A549 (cell line): ENCODE data around the gene CLEC20A. TPM values are rescaled to one million over a fixed set of nuclear protein-coding genes. Genes with fewer than 3 reads are reported as not detected.

Source experiments
- ATAC-seq, 2 experiments: fragments of 200-7000 bp in 1 of 2; fragments of >200 bp in 1 of 2; cut with Nextera tagmentation in 1 of 2; cut with Tn5 transposase in 1 of 2; 3 replicates each; pipeline versions ENCODE4 v1.8.0 to v1.9.1; 2018 to 2020; ENCODE audit warnings: mild to moderate bottlenecking in 1 of 2, moderate library complexity in 1 of 2
- CTCF ChIA-PET: fragments of 300-600 bp; sonication (Branson Sonifier 250); formaldehyde crosslinking; extraction: SDS; loops from one replicate; lab custom pipeline; 2021; ENCODE audit warnings: antibody characterized with exemption, inconsistent platforms; lab: Yijun Ruan, JAX
- POLR2A ChIA-PET: fragments of 350-600 bp; formaldehyde crosslinking; extraction: SDS; loops from one replicate; lab custom pipeline; 2021; ENCODE audit warnings: antibody characterized with exemption, inconsistent platforms; lab: Yijun Ruan, JAX
- DNase-seq, 2 experiments: peaks; one replicate each; pipeline versions ENCODE4 v3.0.0 to v3.0.0-alpha.2; 2011 to 2016; ENCODE audit warnings: low read depth in 1 of 2, low spot score in 1 of 2
- FAIRE-seq: peaks from 2 replicates; lab custom pipeline; 2011; peaks lifted over from hg19 to GRCh38; lab: Jason Lieb, UNC
- H3K27ac ChIP-seq, 2 experiments: fragments of >200 bp; sonication (Bioruptor Twin); formaldehyde crosslinking; 3 replicates each; pipeline ENCODE4 v1.5.1; 2016 to 2017
- H3K4me1 ChIP-seq: fragments of >200 bp; sonication (Bioruptor Twin); formaldehyde crosslinking; 3 replicates; pipeline ENCODE4 v1.6.1; 2016
- H3K4me2 ChIP-seq: fragments of >200 bp; sonication (Bioruptor Twin); formaldehyde crosslinking; 3 replicates; pipeline ENCODE4 v1.6.1; 2016
- H3K4me3 ChIP-seq: fragments of >200 bp; sonication (Bioruptor Twin); formaldehyde crosslinking; 3 replicates; pipeline ENCODE4 v1.5.1; 2016
- H3K9me3 ChIP-seq: fragments of >200 bp; sonication (Bioruptor Twin); formaldehyde crosslinking; 3 replicates; pipeline ENCODE4 v1.6.1; 2016
- ATOH8 ChIP-seq: fragments of 250-450 bp; sonication (Bioruptor Pico); IDR thresholded peaks from 2 replicates; pipeline ENCODE4 v1.5.0; 2020; ENCODE audit warnings: low read depth, mild to moderate bottlenecking, moderate library complexity
- ESRRA ChIP-seq: fragments of 150-350 bp; IDR thresholded peaks from 2 replicates; pipeline ENCODE4 v1.6.1; 2014; ENCODE audit warnings: mild to moderate bottlenecking, low read length, borderline replicate concordance
- HOXA7 ChIP-seq: fragments of 250-450 bp; sonication (Bioruptor Pico); IDR thresholded peaks from 2 replicates; pipeline ENCODE4 v1.5.0; 2020; ENCODE audit warnings: mild to moderate bottlenecking, moderate library complexity
- HOXB13 ChIP-seq: fragments of 250-450 bp; sonication (Bioruptor Pico); IDR thresholded peaks from 2 replicates; pipeline ENCODE4 v1.5.0; 2020; ENCODE audit warnings: low read depth, mild to moderate bottlenecking, moderate library complexity
- JUNB ChIP-seq: fragments of >200 bp; sonication (Bioruptor Twin); formaldehyde crosslinking; IDR thresholded peaks from 2 replicates; pipeline ENCODE4 v1.6.1; 2016
- KDM1A ChIP-seq: fragments of 200-600 bp; sonication (generic); IDR thresholded peaks from 2 replicates; pipeline ENCODE4 v1.6.1; 2016; ENCODE audit warnings: low read depth, mild to moderate bottlenecking
- KDM5A ChIP-seq: fragments of 200-600 bp; sonication (generic); IDR thresholded peaks from 2 replicates; pipeline ENCODE4 v1.6.1; 2016; ENCODE audit warnings: antibody characterized with exemption, mild to moderate bottlenecking
- MAFK ChIP-seq: fragments of 450-650 bp; IDR thresholded peaks from 2 replicates; pipeline ENCODE4 v1.6.1; 2014; ENCODE audit not compliant: partially characterized antibody
- MAX ChIP-seq: IDR thresholded peaks from 2 replicates; pipeline ENCODE4 v1.6.1; 2012
- PBX3 ChIP-seq: IDR thresholded peaks from 2 replicates; pipeline ENCODE4 v1.6.1; 2012
- PHF8 ChIP-seq: fragments of 200-600 bp; sonication (generic); IDR thresholded peaks from 2 replicates; pipeline ENCODE4 v1.6.1; 2016; ENCODE audit warnings: low read depth, mild to moderate bottlenecking, antibody characterized with exemption, moderate library complexity, borderline replicate concordance
- POLR2AphosphoS2 ChIP-seq: conservative IDR thresholded peaks from 2 replicates; pipeline ENCODE4 v1.6.1; 2012; ENCODE audit warnings: low read length, improper control_type of control experiment, inconsistent platforms
- USF2 ChIP-seq: fragments of 450-650 bp; IDR thresholded peaks from 2 replicates; pipeline ENCODE4 v1.6.1; 2014; ENCODE audit warnings: antibody characterized with exemption
- ZC3H11A ChIP-seq: fragments of 450-650 bp; IDR thresholded peaks from 2 replicates; pipeline ENCODE4 v1.6.1; 2014; ENCODE audit warnings: antibody characterized with exemption, mild to moderate bottlenecking
- WGBS: methylation state at CpG from one replicate; pipeline ENCODE4 v1.1.6; 2017; ENCODE audit errors: missing lambda C conversion rate; 5-methylcytosine and 5-hydroxymethylcytosine counted together
- polyA minus RNA-seq: library from RNA; depleted of rRNA, polyadenylated mRNA; stranded (reverse); fragments of >200 nt; gene quantifications from 2 replicates; pipeline ENCODE4 v1.2.3, GENCODE V29; 2011; rRNA and poly(A)+ RNA removed
- polyA plus RNA-seq, 4 experiments: library from polyadenylated mRNA; depleted of rRNA in 3 of 4; stranded (reverse); fragments of >200 nt; fragmentation: RNase III in 1 of 4; extraction: RNeasy Plus Mini Kit Qiagen cat#74134 plus additional on column Dnase treatment in 1 of 4; gene quantifications; 2 replicates in 3 of 4; 3 replicates in 1 of 4; pipeline ENCODE4 v1.2.3, GENCODE V29; 2011 to 2017

Gene CLEC20A
- not detected in 2 replicates for polyA plus RNA-seq (2011; rRNA removed)
- polyA plus RNA-seq (2012; cell fraction: cytosol; rRNA removed): not detected in 2 replicates
- not detected in 2 replicates for polyA plus RNA-seq (2012; cell fraction: nucleus; rRNA removed)
- polyA plus RNA-seq (2017; fragmentation: RNase III; extraction: RNeasy Plus Mini Kit Qiagen cat#74134 plus additional on column Dnase treatment): not detected in 3 replicates
- not detected in 2 replicates for polyA minus RNA-seq

GRCh38 chr1:178496410-178497135, at the start of gene CLEC20A:
CLEC20A (minus strand) TSS chr1:178496964; CDS start chr1:178496939, 25 bp downstream.
- no peaks in the 10 kb centered on the region for H3K4me1 ChIP-seq
- WGBS: 85% methylated on average over 26 of the region's 26 CpGs
- no peak within 1 kb of the TSS for H3K4me2 ChIP-seq
- H3K27ac ChIP-seq: no peak within 1 kb of the TSS
- ATAC-seq: no peak
- CTCF ChIA-PET: interaction anchor here (1.1 kb wide), 1 partner anchor 506 kb away, joined by 4 read pairs; no protein-coding TSS in a partner anchor
- POLR2A ChIA-PET: no interaction called here
- H3K9me3 ChIP-seq: no peaks in the 10 kb centered on the region
- TF ChIP-seq MAX (no peak), HOXA7 (CRISPR knock-in tag) (no peak), KDM1A (no peak), KDM5A (no peak), ESRRA (no peak), ZC3H11A (no peak), ATOH8 (CRISPR knock-in tag) (no peak), PHF8 (no peak), USF2 (no peak), MAFK (no peak), JUNB (no peak), HOXB13 (CRISPR knock-in tag) (no peak), POLR2AphosphoS2 (no peak)
- TF ChIP-seq, all 56 proteins: peak for 0
- DNase-seq (no peak), FAIRE-seq (no peak)
- H3K4me3 ChIP-seq: no peak within 1 kb of the TSS

GRCh38 chr1:178544531-178544930, 47.8 kb upstream of the CLEC20A start:
- no peak overlapping the region for H3K4me2 ChIP-seq
- CTCF ChIA-PET: interaction anchor here (1.4 to 18.9 kb wide), 4 partner anchors 13 to 542 kb away, joined by 4 to 352 read pairs (median 53); no protein-coding TSS in a partner anchor

GRCh38 chr1:178543290-178543607, 46.5 kb upstream of the CLEC20A start:
- POLR2A ChIA-PET: interaction anchor here (0.6 to 2.1 kb wide), 3 partner anchors 182 to 233 kb away, joined by 3 to 12 read pairs (median 4); partner anchors contain the start of gene RALGPS2
- Histone ChIP-seq H3K9me3 (no peaks in the 10 kb centered on the region), H3K27ac (peak overlapping the region; percentile 94 to 98), H3K4me1 (peaks cover 40% of the 10 kb centered on the region), H3K4me3 (peak overlapping the region; percentile 77), H3K4me2 (peak overlapping the region; percentile 81)
- DNase-seq (peak in 1 of 2 experiments; percentile 61), FAIRE-seq (no peak), ATAC-seq (peak; percentile 69 to 73)
- TF ChIP-seq MAX: 0 out of 2 replicates have a peak, but pooled peaks have one; percentile 26
- no peak for TF ChIP-seq PBX3
- WGBS: 10% methylated on average over 10 of the region's 10 CpGs
- CTCF ChIA-PET: interaction anchor here (0.5 to 18.9 kb wide), 59 partner anchors 8 to 755 kb away, joined by 3 to 352 read pairs (median 4); partner anchors contain the start of gene RALGPS2

More at GRCh38 chr1:178544531-178544930, 47.8 kb upstream of the CLEC20A start:
- no peak overlapping the region for H3K4me3 ChIP-seq
- H3K4me1 ChIP-seq: peaks cover 28% of the 10 kb centered on the region
- WGBS: 89% methylated on average over 9 of the region's 9 CpGs
- no peak overlapping the region for H3K27ac ChIP-seq
- no peak for DNase-seq
- ATAC-seq: no peak
- no peak for TF ChIP-seq POLR2AphosphoS2
- POLR2A ChIA-PET: no interaction called here
- no peak for FAIRE-seq
- no peaks in the 10 kb centered on the region for H3K9me3 ChIP-seq
